SK-MEL-5 (cell line): ENCODE measurements around the gene RBM10. TPM values are rescaled to one million over a fixed set of nuclear protein-coding genes. Genes with fewer than 3 reads are reported as not detected.
A peak's percentile ranks its signal among the peaks of the same experiment; 100 is the strongest.

Source experiments
- DNase-seq: peaks from one replicate; pipeline ENCODE4 v3.0.0-alpha.2; 2016; ENCODE audit warnings: low read depth, low spot score
- in situ Hi-C: cut with HindIII; loops from 2 replicates; pipeline ENCODE4 v1.10.0; 2016; ENCODE audit warnings: low sequenced_read_pairs, high pct_unique_total_duplicates, low pct_unique_long_range_greater_than_20kb
- total RNA-seq: library from RNA; depleted of rRNA; stranded (reverse); fragments of >200 nt; shearing (Covaris generic); gene quantifications from 2 replicates; pipeline ENCODE4 v1.2.3, GENCODE V29; 2014

RBM10 gene
- total RNA-seq, 1 experiment from 2014 or later: 42.6 TPM

GRCh38 chrX:47145395-47146120, 537 bp downstream of the RBM10 start:
- DNase-seq: no peak
- in situ Hi-C loops: no loop called here

DNA sequence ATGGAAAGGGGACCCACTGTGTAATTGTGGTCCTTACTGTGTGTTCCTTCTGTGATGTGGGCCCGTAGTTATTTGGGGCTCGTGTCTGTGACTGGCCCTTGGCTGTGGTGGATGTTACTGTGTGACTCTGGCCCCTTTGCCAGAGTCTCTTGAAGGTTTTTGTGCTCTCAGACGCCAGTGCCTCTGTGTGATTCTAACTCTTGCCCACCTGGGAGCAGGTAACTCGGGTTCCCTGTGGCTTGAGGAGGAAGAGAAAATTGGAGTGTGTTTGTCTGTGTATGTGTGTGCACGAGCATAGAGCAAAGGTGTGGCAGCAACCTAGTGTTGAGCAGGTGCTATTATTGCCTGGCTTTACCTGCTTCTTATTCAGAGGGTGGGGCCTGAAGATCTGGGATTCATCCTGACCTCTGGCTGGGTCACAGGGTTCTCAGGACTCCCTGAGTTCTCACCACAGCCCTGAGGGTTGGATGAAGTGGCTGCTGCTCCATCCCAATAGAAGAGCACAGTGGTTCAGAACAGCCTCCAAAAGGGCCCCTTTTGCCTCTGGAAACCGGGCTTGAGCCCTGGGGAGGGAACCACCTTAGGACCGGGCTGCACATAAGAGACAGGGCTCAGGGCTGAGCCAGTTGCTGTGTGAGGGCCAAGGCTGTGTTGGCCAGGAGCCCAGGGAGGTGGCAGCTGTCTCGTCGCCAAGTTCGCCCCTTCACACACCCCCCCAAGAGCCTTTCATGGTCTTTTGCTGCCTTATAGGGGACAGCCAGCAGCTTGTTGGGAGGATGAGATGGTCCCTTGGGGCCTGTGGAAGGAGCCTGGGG, 1.3 kb downstream of the RBM10 start:
- DNase-seq: no peak
- in situ Hi-C loops: no loop called here

DNA sequence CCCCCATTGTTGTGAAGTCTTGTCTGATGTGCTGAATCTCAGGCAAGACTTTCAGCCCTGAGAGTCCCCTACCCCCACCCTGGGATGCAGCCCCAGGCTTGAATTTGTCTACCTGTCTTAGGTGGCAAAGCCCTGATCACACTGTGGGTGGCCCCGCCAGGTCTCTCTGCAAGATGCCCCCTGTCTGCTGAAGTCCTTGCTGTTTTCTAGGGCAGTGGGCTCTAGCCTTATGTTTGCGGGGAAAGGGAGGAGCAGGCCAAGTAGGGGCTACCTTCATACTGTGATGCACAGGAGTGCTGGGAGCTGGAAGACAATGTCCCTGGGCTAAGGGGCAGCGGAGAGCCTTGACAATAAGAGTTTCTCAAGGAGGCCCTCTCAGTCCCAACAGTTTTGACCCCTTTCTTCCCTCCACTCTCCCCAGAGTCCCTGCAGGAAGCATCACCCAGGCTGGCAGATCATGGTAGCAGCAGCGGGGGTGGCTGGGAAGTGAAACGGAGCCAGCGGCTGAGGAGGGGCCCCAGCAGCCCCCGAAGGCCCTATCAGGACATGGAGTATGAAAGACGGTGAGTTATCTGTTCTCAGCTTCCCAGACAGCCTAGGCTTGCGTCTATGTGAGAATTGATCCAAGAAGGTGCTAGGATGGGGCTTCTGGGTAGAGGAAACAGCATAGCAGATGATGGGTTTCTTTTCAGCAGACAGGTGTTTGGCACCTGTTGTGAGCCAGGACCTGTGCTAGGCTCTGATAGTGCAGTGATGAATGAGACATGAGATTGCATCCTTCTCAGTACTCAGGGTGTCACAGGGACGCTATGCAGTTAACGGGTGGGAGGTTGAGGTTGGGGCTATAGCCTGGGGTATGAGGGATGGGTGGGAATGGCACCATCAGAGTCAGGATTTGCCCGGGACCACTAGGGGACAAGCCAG, 2.2 kb downstream of the RBM10 start:
- DNase-seq: no peak
- in situ Hi-C loops: no loop called here

- no peak for DNase-seq
Measured at GRCh38 chrX:47148946-47149345, 3.9 kb downstream of the RBM10 start.

DNA sequence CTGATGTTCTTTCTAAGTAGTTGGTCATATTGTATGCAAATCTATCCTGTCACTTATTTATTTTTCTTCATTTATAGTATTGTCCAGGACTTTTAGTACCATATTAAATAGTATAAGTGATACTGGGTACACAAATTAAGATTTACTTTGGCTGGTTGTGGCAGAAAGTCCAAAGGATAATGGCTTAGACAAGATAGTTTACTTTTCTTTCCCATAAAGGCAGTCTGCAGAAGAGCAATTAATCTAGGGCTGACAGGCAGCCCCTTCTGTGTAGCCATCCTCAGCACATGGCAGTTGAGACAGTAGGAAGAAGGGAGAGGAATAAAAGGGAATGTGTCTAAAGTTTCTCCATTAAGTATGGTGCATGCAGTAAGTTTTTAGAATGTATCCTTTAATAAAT, 6.4 kb downstream of the RBM10 start:
- DNase-seq: no peak
- in situ Hi-C loops: no loop called here

More at GRCh38 chrX:47148946-47149345, 3.9 kb downstream of the RBM10 start:
- in situ Hi-C loops: no loop called here

GRCh38 chrX:47156611-47157520, 11.8 kb downstream of the RBM10 start:
- DNase-seq: no peak

GRCh38 chrX:47158131-47158530, 13.1 kb downstream of the RBM10 start:
- DNase-seq: no peak
- in situ Hi-C loops: no loop called here

More at GRCh38 chrX:47156611-47157520, 11.8 kb downstream of the RBM10 start:
- in situ Hi-C loops: no loop called here

- no peak for DNase-seq
- in situ Hi-C loops: no loop called here
Measured at GRCh38 chrX:47158781-47159180, 13.8 kb downstream of the RBM10 start.

DNA sequence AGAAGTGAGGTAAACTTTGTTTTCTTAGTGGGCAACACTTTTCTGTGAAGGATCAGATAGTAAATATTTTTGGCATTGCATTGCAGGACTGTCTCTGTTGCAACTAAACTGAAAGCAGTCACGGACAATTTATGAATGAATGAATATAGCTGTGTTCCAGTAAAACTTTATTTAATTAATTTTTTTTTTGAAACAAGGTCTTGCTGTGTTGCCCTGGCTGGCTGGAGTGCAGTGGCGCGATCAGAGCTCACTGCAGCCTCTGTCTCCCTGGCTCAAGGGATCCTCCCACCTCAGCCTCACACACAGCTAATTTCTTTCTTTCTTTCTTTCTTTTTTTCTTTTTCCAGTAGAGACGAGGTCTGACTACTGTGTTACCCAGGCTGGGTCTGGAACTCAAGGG, 15.8 kb downstream of the RBM10 start:
- in situ Hi-C loops: no loop called here
- DNase-seq: peak; percentile 66

GRCh38 chrX:47162927-47163583, 18.0 kb downstream of the RBM10 start:
- in situ Hi-C loops: no loop called here
- DNase-seq: no peak

- in situ Hi-C loops: no loop called here
- DNase-seq: no peak
Measured at GRCh38 chrX:47164420-47164819, 19.4 kb downstream of the RBM10 start.

- in situ Hi-C loops: no loop called here
- DNase-seq: no peak
Measured at GRCh38 chrX:47166126-47166525, 21.1 kb downstream of the RBM10 start.

DNA sequence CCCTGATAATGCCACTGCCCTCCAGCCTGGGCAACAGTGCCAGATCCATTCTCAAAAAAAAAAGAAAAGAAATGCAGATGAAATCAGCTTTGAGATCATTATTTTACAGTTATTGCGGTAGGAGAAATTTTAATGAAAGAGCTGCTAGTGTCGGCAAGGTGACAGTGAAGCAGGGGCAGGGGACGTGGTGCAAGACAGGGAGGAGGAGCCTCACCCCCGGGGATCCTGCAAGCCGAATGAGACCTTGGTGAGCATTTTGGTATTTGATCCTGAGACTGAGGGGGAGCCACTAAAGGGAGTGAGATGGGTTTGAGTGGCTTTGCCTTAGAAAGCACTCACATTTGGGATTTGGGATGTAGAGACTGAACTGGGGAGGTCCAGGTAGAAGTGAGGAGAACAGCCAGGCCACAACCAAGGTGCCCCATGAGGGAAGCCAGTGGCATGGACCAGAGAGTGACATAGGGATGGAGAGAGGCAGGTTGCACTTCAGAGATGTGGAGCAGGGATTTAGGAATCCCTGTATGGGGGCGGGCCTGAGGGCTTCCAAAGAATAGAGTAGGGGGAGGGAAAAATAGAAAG, 23.6 kb downstream of the RBM10 start:
- DNase-seq: no peak
- in situ Hi-C loops: no loop called here

- in situ Hi-C loops: no loop called here
- no peak for DNase-seq
Measured at GRCh38 chrX:47169273-47169672, 24.3 kb downstream of the RBM10 start.

DNA sequence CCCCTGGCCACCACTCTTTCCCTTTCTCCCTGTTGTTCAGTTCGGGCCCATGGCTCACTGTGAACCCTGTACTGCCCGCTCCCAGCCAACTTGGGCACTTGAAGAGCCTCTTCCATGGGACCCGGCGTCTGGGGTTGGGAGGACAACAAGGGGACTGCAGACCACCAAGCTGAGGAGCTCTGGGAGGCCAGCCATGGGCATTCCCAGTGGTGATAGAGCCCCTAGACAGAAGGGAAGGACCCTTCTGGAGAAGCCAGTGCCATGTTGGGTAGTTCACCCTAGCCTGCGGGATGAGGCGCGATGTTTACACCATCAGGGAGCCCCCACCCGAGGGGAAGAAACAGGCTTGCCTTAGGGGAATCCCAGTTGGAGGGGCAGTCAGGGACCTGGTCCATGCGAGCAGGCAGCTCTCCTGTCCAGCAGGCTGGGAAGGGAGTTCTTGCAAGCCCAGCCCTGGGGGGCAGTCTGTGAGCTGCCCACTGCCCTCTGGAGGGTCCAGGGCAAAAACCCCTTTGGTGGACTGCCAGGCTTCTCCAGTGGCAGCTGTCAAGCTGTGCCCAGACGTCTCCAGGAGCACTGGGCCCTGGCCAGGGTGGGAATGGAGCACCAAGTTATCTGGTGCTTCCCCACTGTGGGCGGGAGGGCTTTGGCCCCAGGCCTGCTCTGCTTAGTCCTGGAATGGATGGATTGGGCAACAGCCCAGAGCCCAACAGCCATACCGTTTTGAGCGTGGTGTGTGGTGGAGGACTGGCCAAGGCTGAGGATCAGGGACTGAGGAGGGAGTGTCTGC, 24.9 kb downstream of the RBM10 start:
- in situ Hi-C loops: no loop called here
- DNase-seq: no peak
